Fibroblast of skin of left biceps (primary cell): ENCODE measurements around the gene FMNL2.

Source experiments
- DNase-seq, 2 experiments: peaks; one replicate each; pipeline ENCODE4 v3.0.0-alpha.2; 2013; ENCODE audit warnings: low read depth in 2 of 2

Gene FMNL2

GRCh38 chr2:152582081-152582480, 247.1 kb downstream of the FMNL2 start:
- DNase-seq, result no peak

- DNase-seq, result no peak
These were observed 248.7 kb downstream of the FMNL2 start for GRCh38 chr2:152583512-152584229.

- no peak for DNase-seq
These were observed 249.3 kb downstream of the FMNL2 start for GRCh38 chr2:152584301-152584700.

GRCh38 chr2:152585830-152586484, 251.0 kb downstream of the FMNL2 start:
- DNase-seq, result peak; percentile 94 to 95

- no peak for DNase-seq
These were observed 252.4 kb downstream of the FMNL2 start for GRCh38 chr2:152587187-152587947.

- DNase-seq, result no peak
These were observed 254.0 kb downstream of the FMNL2 start for GRCh38 chr2:152588998-152589397.

- no peak for DNase-seq
These were observed 259.2 kb downstream of the FMNL2 start for GRCh38 chr2:152594022-152594766.

GRCh38 chr2:152594792-152595191, 259.8 kb downstream of the FMNL2 start:
- no peak for DNase-seq

GRCh38 chr2:152598975-152599759, 264.2 kb downstream of the FMNL2 start:
- DNase-seq, result no peak

- DNase-seq, result no peak
These were observed 265.2 kb downstream of the FMNL2 start for GRCh38 chr2:152600051-152600657.

GRCh38 chr2:152600697-152601096, 265.7 kb downstream of the FMNL2 start:
- DNase-seq, result no peak

GRCh38 chr2:152602750-152603149, 267.8 kb downstream of the FMNL2 start:
- DNase-seq, result no peak

GRCh38 chr2:152603166-152603565, 268.2 kb downstream of the FMNL2 start:
- no peak for DNase-seq

- DNase-seq, result no peak
These were observed 271.1 kb downstream of the FMNL2 start for GRCh38 chr2:152606081-152606480.

- no peak for DNase-seq
These were observed 272.0 kb downstream of the FMNL2 start for GRCh38 chr2:152606941-152607340.

GRCh38 chr2:152607793-152608300, 272.9 kb downstream of the FMNL2 start:
- DNase-seq, result no peak

- no peak for DNase-seq
These were observed 274.2 kb downstream of the FMNL2 start for GRCh38 chr2:152609154-152609553.

- DNase-seq, result no peak
These were observed 274.7 kb downstream of the FMNL2 start for GRCh38 chr2:152609699-152610098.

- DNase-seq, result peak; percentile 68 to 74
These were observed 276.7 kb downstream of the FMNL2 start for GRCh38 chr2:152611458-152612231.

GRCh38 chr2:152613235-152613634, 278.3 kb downstream of the FMNL2 start:
- DNase-seq, result no peak
